Calu3 (cell line): ENCODE results near the gene TMBIM4. TPM values are rescaled to one million over a fixed set of nuclear protein-coding genes. Genes with fewer than 3 reads are reported as not detected.
A peak's percentile ranks its signal among the peaks of the same experiment; 100 is the strongest.

ENCODE experiments used
- BruUV-seq: library from RNA; stranded (reverse); fragments of 400-500 nt; replicated peaks from 2 replicates; lab custom pipeline; 2021; lab: Mats Ljungman, UMichigan
- CTCF ChIA-PET: fragments of 300-600 bp; sonication (Branson Sonifier 250); formaldehyde crosslinking; loops from one replicate; lab custom pipeline; 2022; ENCODE audit warnings: antibody characterized with exemption; lab: Charles Lee
- DNase-seq: peaks from one replicate; pipeline ENCODE4 v3.0.0; 2022
- H3K27ac Mint-ChIP-seq: one replicate; pipeline ENCODE4 v1.8.0; 2022; ENCODE audit warnings: mixed read lengths; ENCODE audit not compliant: unreplicated experiment
- H3K27me3 Mint-ChIP-seq: one replicate; pipeline ENCODE4 v1.8.0; 2022; ENCODE audit warnings: mixed read lengths; ENCODE audit not compliant: unreplicated experiment
- H3K36me3 Mint-ChIP-seq: one replicate; pipeline ENCODE4 v1.8.0; 2022; ENCODE audit warnings: mild to moderate bottlenecking, moderate library complexity, mixed read lengths; ENCODE audit not compliant: insufficient read depth, unreplicated experiment
- H3K4me1 Mint-ChIP-seq: one replicate; pipeline ENCODE4 v1.8.0; 2022; ENCODE audit warnings: mild to moderate bottlenecking, low read depth, mixed read lengths; ENCODE audit not compliant: unreplicated experiment
- H3K4me3 Mint-ChIP-seq: one replicate; pipeline ENCODE4 v1.8.0; 2022; ENCODE audit warnings: mild to moderate bottlenecking, low read depth, moderate library complexity, mixed read lengths; ENCODE audit not compliant: unreplicated experiment
- H3K9me3 Mint-ChIP-seq: one replicate; pipeline ENCODE4 v1.8.0; 2022; ENCODE audit warnings: low read depth, mixed read lengths; ENCODE audit not compliant: unreplicated experiment
- CTCF ChIP-seq: fragments of 200-600 bp; IDR thresholded peaks from one replicate; pipeline ENCODE4 v1.8.0; 2022; ENCODE audit warnings: antibody characterized with exemption; ENCODE audit not compliant: unreplicated experiment
- intact Hi-C: fragments of 100-400 bp; cut with micrococcal nuclease; formaldehyde crosslinking; loops from one replicate; pipeline ENCODE4 v1.10.0; 2022; ENCODE audit not compliant: unreplicated experiment
- total RNA-seq: library from RNA; stranded (reverse); gene quantifications from 2 replicates; pipeline ENCODE4 v1.2.3, GENCODE V29; 2022

The TMBIM4 gene
- total RNA-seq, 1 experiment from 2014 or later = 77.1 TPM

GRCh38 chr12:66168410-66168809 lies 1.4 kb downstream of the TMBIM4 start:
- H3K27me3 Mint-ChIP-seq = no peaks in the 10 kb centered on the region
- intact Hi-C loops = loop anchor here (2.0 kb wide), 1 partner anchor 24 kb away; no protein-coding TSS in a partner anchor
- H3K36me3 Mint-ChIP-seq = peaks cover 31% of the 10 kb centered on the region
- BruUV-seq = no TSS peak
- peaks cover 10% of the 10 kb centered on the region for H3K9me3 Mint-ChIP-seq
- no peak for TF ChIP-seq CTCF
- CTCF ChIA-PET = interaction anchor here (1.2 to 2.1 kb wide), 8 partner anchors 8 to 102 kb away, joined by 3 to 18 read pairs (median 6); partner anchors contain the start of gene IRAK3
- H3K27ac Mint-ChIP-seq = peak overlapping the region; percentile 99
- peaks cover 25% of the 10 kb centered on the region for H3K4me1 Mint-ChIP-seq
- H3K4me3 Mint-ChIP-seq = peak overlapping the region; percentile 100
- peak; percentile 7 for DNase-seq

GRCh38 chr12:66166561-66166960 lies 3.2 kb downstream of the TMBIM4 start:
- H3K27ac Mint-ChIP-seq = no peak overlapping the region
- CTCF ChIA-PET = no interaction called here

GRCh38 chr12:66165141-66165540 lies 4.7 kb downstream of the TMBIM4 start:
- Mint-ChIP-seq H3K36me3 (peaks cover 24% of the 10 kb centered on the region), H3K27ac (no peak overlapping the region), H3K9me3 (peaks cover 8% of the 10 kb centered on the region), H3K4me1 (peaks cover 25% of the 10 kb centered on the region), H3K27me3 (no peaks in the 10 kb centered on the region), H3K4me3 (no peak overlapping the region)
- CTCF ChIA-PET = no interaction called here
- BruUV-seq = no TSS peak
- TF ChIP-seq CTCF = no peak
- no peak for DNase-seq
- intact Hi-C loops = no loop called here

More at GRCh38 chr12:66166561-66166960, 3.2 kb downstream of the TMBIM4 start:
- DNase-seq = no peak
- peak overlapping the region; percentile 100 for H3K4me3 Mint-ChIP-seq
- H3K4me1 Mint-ChIP-seq = peaks cover 25% of the 10 kb centered on the region
- TF ChIP-seq CTCF = no peak
- H3K36me3 Mint-ChIP-seq = peaks cover 31% of the 10 kb centered on the region
- no peaks in the 10 kb centered on the region for H3K27me3 Mint-ChIP-seq
- intact Hi-C loops = no loop called here
- peaks cover 8% of the 10 kb centered on the region for H3K9me3 Mint-ChIP-seq
- no TSS peak for BruUV-seq

- Mint-ChIP-seq H3K9me3 (peaks cover 13% of the 10 kb centered on the region), H3K4me3 (no peak overlapping the region), H3K4me1 (peaks cover 25% of the 10 kb centered on the region), H3K27ac (no peak overlapping the region), H3K27me3 (no peaks in the 10 kb centered on the region), H3K36me3 (peaks cover 21% of the 10 kb centered on the region)
- no peak for TF ChIP-seq CTCF
- BruUV-seq = no TSS peak
- CTCF ChIA-PET = no interaction called here
- intact Hi-C loops = no loop called here
- no peak for DNase-seq
These were observed 5.4 kb downstream of the TMBIM4 start for GRCh38 chr12:66164349-66164821.
